Activated CD8-positive, alpha-beta memory T cell treated with anti-CD3 and anti-CD28 coated beads for 24 hours (primary cell): Measurements from ENCODE around the gene GRAPL.
"Not testable (repeated sequence)": the region's sequence is repeated elsewhere in the genome, so short reads cannot be mapped to it uniquely, and the experiment has no call there.

ENCODE experiments used
- DNase-seq: peaks from one replicate; pipeline ENCODE4 v3.0.0-alpha.2; 2020

Gene GRAPL

DNA sequence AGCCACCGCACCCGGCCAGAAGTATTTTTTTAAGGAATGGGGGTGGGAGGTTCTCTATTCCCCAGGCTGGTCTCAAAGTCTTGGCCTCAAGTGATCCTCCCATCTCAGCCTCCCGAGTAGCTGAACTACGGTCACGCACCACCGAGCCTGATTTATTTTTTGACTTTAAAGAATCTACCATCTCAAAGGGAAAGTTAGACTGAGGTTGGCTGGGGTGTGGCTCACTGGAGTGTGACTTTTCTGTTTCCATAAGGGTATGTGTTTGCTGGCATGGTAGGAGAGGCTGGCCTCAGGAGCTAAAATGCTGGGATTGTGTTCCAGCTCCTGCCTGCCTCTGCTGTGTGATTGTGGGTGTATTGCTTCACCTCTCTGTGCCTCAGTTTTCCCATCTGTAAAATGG is 10.6 kb downstream of the GRAPL start:
- not testable (repeated sequence) for DNase-seq

DNA sequence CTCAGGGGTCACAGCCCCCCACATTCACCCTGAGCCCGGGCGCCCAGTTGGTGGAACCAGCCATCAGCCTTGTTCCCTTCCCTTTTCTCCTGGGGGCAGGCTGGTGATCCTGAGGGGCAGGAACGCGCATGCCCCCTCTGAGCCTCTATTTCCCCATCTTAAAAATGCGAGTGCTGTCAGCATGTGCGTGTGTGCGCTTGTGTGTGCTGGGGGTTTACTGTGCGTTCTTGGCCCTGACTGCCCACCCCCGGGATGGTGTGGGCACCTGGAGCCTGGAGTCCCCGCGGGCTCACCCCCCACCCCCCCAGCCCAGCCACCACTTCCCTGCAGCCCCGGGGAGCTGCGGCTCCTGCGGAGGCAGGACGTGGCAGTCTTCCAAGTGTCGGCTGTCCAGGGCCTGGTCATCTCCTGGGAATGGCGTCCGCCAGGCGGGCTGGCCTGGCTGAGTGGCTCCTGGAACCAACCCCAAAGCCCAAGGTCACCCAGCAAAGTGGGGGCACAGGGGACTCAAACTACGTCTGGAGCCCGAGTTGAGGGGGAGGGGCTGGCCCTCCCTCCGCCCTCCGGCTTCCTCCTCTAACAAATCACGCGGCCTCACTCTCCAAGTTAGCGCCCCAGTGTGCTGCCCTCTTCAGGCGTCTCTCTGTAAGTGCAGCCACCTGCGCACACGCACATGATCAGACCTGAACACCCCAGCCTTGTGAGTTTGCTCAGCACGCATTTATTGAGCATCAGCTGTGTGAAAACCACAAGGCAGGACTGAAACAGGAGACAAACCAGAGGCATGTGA is 14.2 kb downstream of the GRAPL start:
- peak; percentile 51 for DNase-seq

DNA sequence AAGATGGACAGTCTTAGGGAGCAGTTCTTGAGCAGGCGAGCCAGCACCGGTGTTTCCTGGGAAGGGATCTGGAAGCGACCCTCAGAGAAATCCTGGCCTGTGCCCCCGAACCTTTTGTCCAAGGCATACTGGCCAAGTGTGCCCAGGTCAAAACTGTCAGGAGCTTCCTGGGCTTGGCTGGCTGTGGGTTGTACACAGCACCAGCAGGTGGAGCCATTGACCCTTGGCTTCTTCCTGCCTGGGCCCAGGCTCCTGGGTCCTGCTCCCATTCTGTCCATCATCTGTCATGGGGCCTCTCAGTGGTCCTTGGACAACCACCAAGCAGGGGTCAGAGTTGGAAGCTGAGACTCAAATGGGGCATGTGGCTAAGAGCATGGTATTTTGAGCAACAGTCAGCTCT is 15.0 kb downstream of the GRAPL start:
- not testable (repeated sequence) for DNase-seq

DNA sequence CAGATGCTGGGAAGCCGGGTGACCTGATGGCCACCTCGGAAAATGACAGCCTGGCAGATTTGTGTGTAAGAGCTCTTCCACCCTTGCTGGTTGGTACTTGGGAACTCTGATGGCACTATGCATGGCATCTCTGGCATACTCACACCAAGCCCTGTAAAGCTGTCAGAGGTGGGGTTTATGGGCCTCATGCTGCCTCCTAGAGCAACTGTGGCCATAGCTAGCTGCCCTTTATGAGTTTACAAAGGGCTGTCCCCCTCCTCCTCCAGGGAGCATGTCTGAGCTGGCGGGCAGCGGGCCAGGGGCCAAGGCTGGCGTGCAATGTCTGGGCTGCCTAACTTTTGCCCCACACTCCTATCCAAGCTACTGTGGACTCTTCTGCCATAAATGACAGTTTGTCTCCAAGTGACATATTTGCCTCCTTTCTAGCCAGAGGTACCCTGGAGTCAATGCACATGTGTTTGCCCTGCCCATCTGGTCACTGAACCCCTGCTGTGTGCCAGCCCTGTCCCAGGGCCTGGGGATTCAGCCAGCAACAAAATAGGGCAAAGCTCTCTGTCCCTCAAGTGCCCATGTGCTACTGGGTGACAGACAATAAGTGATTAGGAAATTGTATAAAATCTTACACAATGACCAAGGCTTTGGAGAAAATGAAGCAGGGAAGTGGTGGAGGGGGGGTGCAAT is 15.8 kb downstream of the GRAPL start:
- not testable (repeated sequence) for DNase-seq

DNA sequence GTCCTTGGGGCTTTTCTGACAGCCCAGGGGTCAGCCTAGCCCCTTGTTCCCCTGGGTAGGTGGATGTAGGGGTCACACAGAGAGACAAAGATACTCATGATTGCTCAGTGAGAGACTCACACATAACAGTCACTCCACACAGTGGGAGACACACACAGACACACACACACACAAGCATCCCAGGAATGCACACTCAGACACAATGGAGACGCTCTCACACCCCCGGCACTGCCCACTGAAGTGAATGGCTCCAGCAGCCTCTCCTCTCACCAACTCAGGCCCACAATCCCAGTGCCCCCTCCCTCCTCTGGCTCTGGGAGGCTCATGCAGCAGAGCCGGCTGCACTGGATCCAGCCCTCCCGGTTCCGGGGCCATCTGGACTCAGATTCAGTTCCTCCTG is 17.0 kb downstream of the GRAPL start:
- DNase-seq, result not testable (repeated sequence)

DNA sequence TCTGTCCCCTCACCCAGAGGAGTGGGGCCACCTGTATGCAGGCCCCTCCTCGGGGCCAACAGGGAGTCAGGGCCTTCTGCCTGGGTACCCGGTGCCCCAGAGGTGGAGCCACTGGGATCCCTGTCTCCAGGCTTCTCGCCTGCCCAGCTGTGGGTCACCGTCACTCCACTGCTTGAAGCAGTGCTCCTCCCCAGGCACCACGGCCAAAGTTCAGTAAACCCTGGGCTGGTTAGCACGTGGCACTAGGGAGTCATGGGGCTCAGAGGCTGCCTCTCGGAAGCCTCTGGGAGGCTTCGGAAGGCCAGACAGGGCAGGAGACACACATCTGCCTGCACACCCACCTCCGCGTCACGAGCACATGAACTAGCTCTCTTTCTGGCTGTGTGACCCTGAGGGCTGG is 18.1 kb downstream of the GRAPL start:
- not testable (repeated sequence) for DNase-seq

DNA sequence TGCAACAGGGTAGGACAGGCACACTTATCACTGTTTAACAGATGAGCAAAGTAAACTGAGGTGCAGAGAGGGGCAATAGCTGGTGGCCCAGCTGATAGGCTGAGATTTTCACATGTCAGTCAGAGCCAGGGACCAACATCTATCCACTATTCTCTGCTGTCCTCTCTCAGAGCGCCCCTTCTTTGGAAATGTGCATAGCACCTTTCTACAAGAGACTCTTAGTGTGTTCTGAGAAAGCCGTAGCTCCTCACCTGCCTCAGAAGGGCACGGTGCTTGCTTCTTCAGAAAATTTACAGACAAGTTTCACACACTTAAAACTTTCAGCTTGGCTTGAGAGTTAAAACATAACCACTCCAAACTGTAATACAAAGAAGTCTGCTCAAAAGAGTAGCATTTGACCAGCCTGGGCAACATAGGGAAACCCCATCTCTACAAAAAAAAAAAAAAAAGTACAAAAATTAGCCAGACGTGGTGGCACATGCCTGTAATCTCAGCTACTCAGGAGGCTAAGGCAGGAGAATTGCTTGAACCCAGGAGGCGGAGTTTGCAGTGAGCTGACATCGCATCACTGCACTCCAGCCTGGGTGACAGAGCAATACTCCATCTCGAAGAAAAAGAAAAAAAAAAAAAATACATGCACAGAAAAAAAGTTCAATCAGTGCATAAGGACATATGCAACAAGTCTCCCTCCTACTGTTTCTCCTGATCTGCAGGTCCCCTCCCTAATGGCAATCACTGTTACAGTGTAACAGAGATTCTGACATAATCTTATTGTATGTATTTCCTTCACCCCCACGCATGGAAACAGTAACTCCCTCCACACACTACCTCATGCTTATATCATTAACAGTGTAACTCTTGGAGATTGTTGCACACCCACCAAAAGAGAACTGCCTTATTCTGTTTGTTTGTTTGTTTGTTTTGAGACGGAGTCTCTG is 23.6 kb downstream of the GRAPL start:
- DNase-seq, result not testable (repeated sequence)

DNA sequence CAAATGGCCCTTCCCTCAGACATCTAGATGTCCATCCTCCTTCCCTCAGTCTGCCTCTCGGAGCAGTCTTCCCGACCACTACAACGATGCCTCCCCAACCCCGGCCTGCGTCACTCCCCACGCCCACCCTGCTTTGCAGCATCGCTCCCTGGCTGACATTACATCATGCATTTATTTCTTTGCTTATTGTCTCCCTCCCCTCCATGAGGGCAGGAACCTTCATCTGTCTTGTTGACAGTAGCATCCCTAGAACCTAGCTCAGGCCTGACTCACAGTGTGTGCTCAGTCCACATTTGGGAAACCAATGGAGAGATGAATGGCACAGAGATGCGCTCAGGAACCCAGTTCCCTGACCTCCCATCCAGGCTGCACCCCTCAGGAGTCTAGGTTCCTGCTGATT is 30.2 kb downstream of the GRAPL start:
- DNase-seq, result not testable (repeated sequence)

DNA sequence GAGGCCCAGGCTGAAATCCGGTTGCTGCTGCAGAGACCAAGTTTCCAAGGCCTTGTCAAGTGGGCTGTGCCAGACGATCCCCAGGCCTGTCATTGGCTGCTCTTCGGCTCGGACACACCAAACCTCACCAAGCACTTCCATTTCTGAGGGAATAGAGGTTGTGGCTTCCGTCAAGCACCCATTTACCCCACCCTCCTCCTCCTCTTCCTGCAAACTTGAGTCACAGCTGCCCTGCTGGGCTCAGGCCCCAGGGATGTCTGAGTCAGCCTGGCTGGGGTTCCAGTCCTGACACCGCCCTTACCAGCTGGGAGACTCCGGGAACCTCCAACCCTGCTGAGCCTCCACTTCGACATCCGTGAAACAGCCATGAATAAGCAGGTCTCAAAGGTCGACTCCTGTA is 31.1 kb downstream of the GRAPL start:
- not testable (repeated sequence) for DNase-seq

DNA sequence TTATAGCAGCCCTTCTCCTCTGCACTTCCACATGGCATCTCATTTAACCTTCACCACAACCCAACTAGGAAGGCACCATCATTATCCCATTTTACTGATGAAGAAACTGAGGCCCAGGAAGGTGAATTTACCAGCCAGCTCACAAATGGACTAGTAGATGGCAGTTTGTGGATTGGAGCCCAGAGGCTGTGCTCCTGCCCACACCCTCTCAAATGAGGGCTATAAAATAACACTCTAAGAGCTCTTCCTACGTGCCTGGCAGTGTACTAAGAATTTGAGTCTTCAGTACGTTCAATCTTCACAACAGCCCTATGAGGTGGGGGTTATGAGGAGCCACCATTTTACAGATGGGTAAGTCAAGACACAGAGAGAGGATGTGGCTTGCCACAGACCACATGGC is 31.5 kb downstream of the GRAPL start:
- not testable (repeated sequence) for DNase-seq

DNA sequence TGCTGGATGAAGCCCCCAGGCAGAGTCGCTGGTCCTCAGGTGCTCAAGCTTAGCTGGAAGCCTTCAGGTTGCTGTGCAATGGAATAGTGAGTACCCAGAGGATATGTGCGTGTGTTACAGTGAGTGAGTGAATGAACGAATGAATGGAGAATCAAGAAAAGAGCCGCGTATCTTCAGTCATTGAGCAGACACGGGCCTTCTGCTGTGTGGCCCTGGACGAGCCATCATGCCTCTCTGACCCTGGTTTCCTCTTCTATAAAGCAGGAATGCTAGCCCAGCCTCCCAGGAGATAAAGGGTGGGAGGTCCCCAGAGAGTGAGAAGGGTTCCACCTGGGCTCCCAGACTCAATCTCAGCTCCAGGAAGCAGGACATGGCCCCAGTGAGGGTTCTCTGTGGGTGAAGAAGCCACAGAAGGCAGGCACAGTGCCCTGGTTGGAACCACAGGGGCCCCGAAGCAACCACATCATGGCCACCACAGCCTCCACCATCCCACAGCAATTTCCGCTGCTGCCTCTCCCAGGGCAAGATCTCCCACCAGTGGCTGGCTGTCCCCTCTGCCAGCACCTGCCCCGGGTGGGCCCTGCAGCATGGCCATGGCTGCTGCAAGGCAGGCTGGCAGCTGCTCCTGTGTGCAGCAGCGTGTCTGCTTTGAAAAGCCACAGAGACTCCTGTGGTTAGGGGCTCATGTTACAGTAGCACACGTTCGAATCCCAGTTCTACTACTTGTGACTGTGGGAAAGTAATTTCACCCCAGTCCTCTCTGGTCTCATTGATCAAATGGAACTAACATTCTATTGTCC is 34.1 kb downstream of the GRAPL start:
- DNase-seq, result not testable (repeated sequence)

DNA sequence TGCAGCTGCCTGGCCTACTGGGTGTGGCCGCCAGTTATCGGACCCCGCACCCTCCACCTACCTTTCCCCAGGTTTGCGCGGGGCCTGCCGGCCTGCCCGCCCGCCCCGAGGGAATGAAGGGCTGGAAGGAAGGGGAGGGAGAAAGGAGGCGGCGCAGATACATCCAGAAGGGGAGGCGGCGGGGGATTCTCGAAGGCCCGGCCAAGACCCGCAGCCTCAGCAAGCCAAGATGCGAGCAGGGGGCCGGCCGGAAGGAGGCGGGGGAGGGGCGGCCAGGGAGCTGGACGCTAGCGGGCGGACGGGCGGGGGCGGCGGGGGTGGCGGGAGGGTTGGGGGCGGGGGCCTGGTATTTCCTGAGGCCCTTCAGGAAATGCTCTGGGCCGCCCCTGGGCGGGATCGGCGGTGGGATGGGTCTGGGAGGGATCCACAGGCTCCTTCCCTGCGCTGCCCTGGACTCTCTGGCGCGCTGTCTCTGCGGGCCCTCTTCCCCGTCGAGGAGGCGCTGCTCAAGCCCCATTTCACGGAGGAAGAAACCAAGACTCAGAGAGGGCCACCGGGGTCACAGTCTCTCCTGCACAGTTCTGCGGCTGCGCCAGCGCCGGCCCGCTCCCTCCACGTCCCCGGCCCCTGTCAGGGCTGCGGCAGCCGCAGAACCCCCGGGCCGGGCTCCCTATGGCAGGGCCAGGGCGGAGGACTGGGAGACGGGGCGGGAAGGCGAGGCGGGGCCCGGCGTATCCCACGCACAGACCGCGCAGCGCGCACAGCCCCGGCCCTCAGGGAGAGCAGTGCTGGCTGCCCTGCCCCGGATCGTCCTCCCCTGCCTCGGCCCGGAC is 35.2 kb downstream of the GRAPL start:
- DNase-seq, result not testable (repeated sequence)

DNA sequence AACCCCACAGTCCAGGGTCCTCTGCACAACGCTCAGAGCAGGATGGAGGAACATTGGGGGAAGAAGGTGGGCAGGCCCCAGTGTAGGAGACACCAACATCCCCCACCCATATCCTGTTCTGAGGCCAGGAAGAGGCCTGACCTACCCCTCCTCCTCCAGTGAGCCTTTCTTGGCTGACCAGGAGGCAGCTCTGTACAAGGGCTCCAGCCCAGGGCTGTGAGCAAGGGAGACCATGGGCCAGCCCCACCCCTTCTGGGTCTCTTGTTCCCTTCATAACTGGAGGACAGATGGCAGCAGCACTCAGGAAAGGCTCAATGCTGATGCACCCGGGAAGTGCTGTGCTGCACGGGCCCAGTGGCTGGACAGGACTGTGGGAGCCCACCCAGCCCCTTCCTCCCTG is 47.0 kb downstream of the GRAPL start:
- not testable (repeated sequence) for DNase-seq

DNA sequence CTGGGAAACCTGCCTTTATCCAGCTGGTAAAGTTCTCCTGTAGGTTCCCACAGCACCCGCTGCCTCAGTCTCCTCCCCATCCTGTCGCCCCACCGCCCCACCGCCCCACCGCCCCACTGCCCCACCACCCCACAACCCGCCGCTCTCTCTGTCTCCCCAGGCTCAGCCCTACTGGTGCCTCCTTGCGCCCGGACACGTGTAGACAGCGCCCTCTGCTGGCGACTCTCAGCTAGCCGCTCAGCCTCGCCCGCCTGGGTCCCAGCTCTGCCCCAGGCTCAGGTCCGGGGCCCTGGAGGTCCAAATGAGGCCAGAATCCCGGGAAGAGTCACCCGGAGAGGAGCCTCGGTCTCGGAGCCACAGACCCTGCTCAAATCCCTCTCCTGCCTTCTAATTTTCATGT is 48.0 kb downstream of the GRAPL start:
- DNase-seq, result not testable (repeated sequence)

DNA sequence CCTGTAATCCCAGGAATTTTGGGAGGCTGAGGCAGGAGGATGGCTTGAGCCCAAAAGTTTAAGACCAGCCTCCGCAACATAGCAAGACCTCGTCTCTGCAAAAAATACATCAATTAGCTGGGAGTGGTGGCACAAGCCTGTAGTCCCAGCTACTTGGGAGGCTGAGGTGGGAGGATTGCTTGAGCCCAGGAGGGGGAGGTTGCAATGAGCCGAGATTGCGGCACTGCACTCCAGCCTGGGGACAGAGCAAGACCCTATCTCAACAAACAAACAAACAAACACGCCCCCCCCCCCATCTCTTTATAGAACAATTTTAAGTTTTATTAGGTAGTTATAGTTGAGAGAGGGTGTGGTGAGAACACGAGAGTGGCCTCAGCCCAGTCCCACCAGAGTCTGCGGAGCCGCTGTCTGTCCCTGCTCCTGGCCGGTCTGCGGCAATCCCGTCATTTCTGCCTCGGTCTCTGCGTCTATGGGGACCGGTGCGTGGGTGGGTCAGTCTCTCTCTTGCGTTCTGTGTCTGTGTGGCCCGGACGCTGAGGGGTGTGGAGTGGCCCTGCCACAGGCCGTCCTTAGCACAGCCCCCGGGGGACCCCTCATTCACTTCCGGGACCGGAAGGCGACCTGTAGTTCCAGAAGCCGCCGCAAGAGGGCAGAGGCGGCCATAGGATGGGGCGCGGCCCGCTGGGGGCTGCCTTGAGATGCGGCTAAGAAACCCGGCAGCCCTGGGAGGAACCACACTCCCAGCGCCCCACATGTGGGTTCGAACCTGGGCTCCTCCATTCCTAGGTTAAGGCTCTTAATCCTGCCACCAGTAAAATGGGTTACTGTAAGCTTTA is 53.9 kb downstream of the GRAPL start:
- DNase-seq, result not testable (repeated sequence)

DNA sequence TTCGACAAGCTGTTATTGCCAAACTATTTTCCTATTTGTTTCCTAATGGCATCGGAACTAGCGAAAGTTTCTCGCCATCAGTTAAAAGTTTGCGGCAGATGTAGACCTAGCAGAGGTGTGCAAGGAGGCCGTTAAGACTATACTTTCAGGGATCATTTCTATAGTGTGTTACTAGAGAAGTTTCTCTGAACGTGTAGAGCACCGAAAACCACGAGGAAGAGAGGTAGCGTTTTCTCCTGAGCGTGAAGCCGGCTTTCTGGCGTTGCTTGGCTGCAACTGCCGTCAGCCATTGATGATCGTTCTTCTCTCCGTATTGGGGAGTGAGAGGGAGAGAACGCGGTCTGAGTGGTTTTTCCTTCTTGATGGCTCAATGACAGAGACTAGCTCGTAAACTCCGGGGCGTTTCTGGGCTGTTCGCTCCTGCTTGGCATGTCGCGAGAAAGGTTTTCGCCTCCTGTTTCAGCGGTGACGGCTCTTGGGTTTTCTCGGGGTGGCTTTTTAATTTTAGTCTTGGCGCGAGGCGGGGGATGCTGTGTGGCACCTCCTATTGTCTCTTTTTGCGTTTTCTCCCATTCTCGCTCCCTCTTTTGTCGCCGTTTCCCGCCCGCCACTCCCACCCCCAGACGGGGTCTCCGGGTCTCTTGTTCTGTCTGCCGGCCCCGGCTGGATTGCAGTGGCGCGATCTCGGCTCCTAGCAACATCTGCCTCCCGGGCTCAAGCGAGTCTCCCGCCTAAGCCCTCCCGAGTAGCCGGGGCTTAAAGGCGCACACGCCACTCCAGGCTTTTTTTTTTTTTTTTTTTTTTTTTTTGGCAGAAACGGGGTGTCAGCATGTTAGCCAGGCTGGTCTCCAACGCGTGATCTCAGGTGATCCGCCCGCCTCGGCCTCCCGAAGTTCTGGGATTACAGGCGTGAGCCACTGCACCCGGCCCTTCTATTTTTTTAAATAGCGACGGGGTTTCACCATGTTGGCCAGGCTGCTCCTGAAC is 60.8 kb downstream of the GRAPL start:
- DNase-seq, result not testable (repeated sequence)

DNA sequence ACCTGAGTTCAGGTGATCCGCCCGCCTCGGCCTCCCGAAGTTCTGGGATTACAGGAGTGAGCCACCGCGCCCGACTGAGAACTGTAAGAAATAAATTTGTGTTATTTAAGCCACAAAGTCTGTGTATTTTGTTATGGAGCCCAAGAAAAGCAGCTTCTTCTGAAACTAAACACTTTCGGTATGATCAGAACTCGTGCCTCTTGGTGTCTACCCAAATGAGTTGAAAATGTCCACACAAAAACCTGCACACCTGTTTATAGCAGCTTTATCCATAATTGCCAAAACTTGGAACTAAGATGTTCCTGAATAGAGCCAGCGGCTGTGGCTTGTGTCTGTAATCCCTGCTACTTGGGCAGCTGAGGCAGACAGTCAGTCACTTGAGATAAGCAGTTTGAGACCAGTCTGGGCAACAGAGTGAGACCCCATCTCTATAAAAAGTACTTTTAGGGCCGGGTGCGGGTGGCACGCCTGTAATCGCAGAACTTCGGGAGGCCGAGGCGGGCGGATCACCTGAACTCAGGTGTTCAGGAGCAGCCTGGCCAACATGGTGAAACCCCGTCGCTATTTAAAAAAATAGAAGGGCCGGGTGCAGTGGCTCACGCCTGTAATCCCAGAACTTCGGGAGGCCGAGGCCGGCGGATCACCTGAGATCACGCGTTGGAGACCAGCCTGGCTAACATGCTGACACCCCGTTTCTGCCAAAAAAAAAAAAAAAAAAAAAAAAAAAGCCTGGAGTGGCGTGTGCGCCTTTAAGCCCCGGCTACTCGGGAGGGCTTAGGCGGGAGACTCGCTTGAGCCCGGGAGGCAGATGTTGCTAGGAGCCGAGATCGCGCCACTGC is 61.7 kb downstream of the GRAPL start:
- DNase-seq, result not testable (repeated sequence)

DNA sequence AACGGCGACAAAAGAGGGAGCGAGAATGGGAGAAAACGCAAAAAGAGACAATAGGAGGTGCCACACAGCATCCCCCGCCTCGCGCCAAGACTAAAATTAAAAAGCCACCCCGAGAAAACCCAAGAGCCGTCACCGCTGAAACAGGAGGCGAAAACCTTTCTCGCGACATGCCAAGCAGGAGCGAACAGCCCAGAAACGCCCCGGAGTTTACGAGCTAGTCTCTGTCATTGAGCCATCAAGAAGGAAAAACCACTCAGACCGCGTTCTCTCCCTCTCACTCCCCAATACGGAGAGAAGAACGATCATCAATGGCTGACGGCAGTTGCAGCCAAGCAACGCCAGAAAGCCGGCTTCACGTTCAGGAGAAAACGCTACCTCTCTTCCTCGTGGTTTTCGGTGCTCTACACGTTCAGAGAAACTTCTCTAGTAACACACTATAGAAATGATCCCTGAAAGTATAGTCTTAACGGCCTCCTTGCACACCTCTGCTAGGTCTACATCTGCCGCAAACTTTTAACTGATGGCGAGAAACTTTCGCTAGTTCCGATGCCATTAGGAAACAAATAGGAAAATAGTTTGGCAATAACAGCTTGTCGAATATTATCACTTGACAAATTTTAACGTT is 62.5 kb downstream of the GRAPL start:
- not testable (repeated sequence) for DNase-seq
